Measurements from ENCODE around the gene IFT74. TPM values are rescaled to one million over a fixed set of nuclear protein-coding genes. Genes with fewer than 3 reads are reported as not detected.

IFT74 gene
- total RNA-seq, 1 donor from 2014 or later = 19.0 TPM

GRCh38 chr9:26946753-26947727 lies 9.2 kb upstream of the IFT74 start, which contains the start of gene PLAA:
PLAA (minus strand) TSS chr9:26947242; CDS start chr9:26947045, 197 bp downstream.
- peak; percentile 68 for DNase-seq (ENCODE audit: low read depth, low spot score)
- peak within 1 kb of the TSS; percentile 99 for H3K4me3 Mint-ChIP-seq
- TF ChIP-seq CTCF (conservative IDR thresholded peaks at IDR 0.05) = peak; percentile 22
- H3K27me3 Mint-ChIP-seq (ENCODE audit: low read depth) = peaks cover 2% of the 10 kb centered on the region
- peaks cover 41% of the 10 kb centered on the region for H3K4me1 Mint-ChIP-seq
- H3K36me3 Mint-ChIP-seq (ENCODE audit: low read depth) = peaks cover 7% of the 10 kb centered on the region
- H3K27ac Mint-ChIP-seq (ENCODE audit: unreplicated experiment) = peak within 1 kb of the TSS; percentile 100
- peaks cover 3% of the 10 kb centered on the region for H3K9me3 Mint-ChIP-seq

- no peak for TF ChIP-seq CTCF (conservative IDR thresholded peaks at IDR 0.05)
- peaks cover 2% of the 10 kb centered on the region for H3K27me3 Mint-ChIP-seq (ENCODE audit: low read depth)
- peak overlapping the region; percentile 99 for H3K4me3 Mint-ChIP-seq
- no peak for DNase-seq (ENCODE audit: low read depth, low spot score)
- peaks cover 38% of the 10 kb centered on the region for H3K4me1 Mint-ChIP-seq
- H3K27ac Mint-ChIP-seq (ENCODE audit: unreplicated experiment) = peak overlapping the region; percentile 100
- H3K36me3 Mint-ChIP-seq (ENCODE audit: low read depth) = peaks cover 4% of the 10 kb centered on the region
- H3K9me3 Mint-ChIP-seq = no peaks in the 10 kb centered on the region
These were observed 8.5 kb upstream of the IFT74 start for GRCh38 chr9:26947736-26948135.

GRCh38 chr9:26949637-26950069 lies 6.6 kb upstream of the IFT74 start:
- H3K36me3 Mint-ChIP-seq (ENCODE audit: low read depth) = no peaks in the 10 kb centered on the region
- peak overlapping the region; percentile 63 for H3K4me3 Mint-ChIP-seq
- H3K27ac Mint-ChIP-seq (ENCODE audit: unreplicated experiment) = no peak overlapping the region
- no peak for DNase-seq (ENCODE audit: low read depth, low spot score)
- peaks cover 27% of the 10 kb centered on the region for H3K4me1 Mint-ChIP-seq
- H3K9me3 Mint-ChIP-seq = no peaks in the 10 kb centered on the region
- no peak for TF ChIP-seq CTCF (conservative IDR thresholded peaks at IDR 0.05)
- peaks cover 4% of the 10 kb centered on the region for H3K27me3 Mint-ChIP-seq (ENCODE audit: low read depth)

- no peak for TF ChIP-seq CTCF (conservative IDR thresholded peaks at IDR 0.05)
- H3K4me3 Mint-ChIP-seq = peak overlapping the region; percentile 70
- H3K27ac Mint-ChIP-seq (ENCODE audit: unreplicated experiment) = no peak overlapping the region
- no peaks in the 10 kb centered on the region for H3K9me3 Mint-ChIP-seq
- H3K27me3 Mint-ChIP-seq (ENCODE audit: low read depth) = peaks cover 4% of the 10 kb centered on the region
- DNase-seq (ENCODE audit: low read depth, low spot score) = no peak
- H3K4me1 Mint-ChIP-seq = peaks cover 26% of the 10 kb centered on the region
- no peaks in the 10 kb centered on the region for H3K36me3 Mint-ChIP-seq (ENCODE audit: low read depth)
These were observed 5.7 kb upstream of the IFT74 start for GRCh38 chr9:26950521-26950920.

GRCh38 chr9:26951794-26952193 lies 4.4 kb upstream of the IFT74 start:
- Mint-ChIP-seq H3K27me3 (ENCODE audit: low read depth) (peaks cover 4% of the 10 kb centered on the region), H3K4me3 (no peak overlapping the region), H3K9me3 (no peaks in the 10 kb centered on the region), H3K4me1 (peaks cover 30% of the 10 kb centered on the region), H3K27ac (ENCODE audit: unreplicated experiment) (no peak overlapping the region), H3K36me3 (ENCODE audit: low read depth) (no peaks in the 10 kb centered on the region)
- no peak for DNase-seq (ENCODE audit: low read depth, low spot score)
- TF ChIP-seq CTCF (conservative IDR thresholded peaks at IDR 0.05) = no peak

All from neural crest cell (in vitro differentiated cells).